Keratinocyte (primary cell): Measurements from ENCODE around the gene WDR41.

Experiments
- CTCF ChIP-seq, 3 experiments: IDR thresholded peaks in 1 of 3; conservative IDR thresholded peaks in 1 of 3; optimal IDR thresholded peaks in 1 of 3; 2 replicates in 2 of 3; 3 replicates in 1 of 3; pipeline versions ENCODE3 to v1.5.1; 2011; ENCODE audit warnings: low read length in 3 of 3, mild to moderate bottlenecking in 3 of 3, moderate library complexity in 2 of 3, control low read depth in 1 of 3, inconsistent platforms in 1 of 3; ENCODE audit not compliant: insufficient read depth in 2 of 3; ENCODE audit errors: extremely low read depth in 1 of 3
- EZH2 ChIP-seq: IDR thresholded peaks from one replicate; pipeline ENCODE4 v1.6.1; 2012; ENCODE audit warnings: inconsistent platforms, mild to moderate bottlenecking, low read length, moderate library complexity

- TF ChIP-seq CTCF (optimal IDR thresholded peaks at IDR 0.05 in 1 of 3, IDR thresholded peaks at IDR 0.05 in 1 of 3, conservative IDR thresholded peaks at IDR 0.05 in 1 of 3; ENCODE audit: extremely low read depth in 1 of 3, insufficient read depth in 2 of 3, low read length in 3 of 3) (peak; percentile 78 to 92 (median 90)), EZH2 (no peak)
These were observed at the start of gene WDR41 for GRCh38 chr5:77491783-77492652.
